ENCODE measurements around the gene OTOF. TPM values are rescaled to one million over a fixed set of nuclear protein-coding genes. Genes with fewer than 3 reads are reported as not detected.

Gene OTOF
- total RNA-seq, 1 donor from 2014 or later: not detected

DNA sequence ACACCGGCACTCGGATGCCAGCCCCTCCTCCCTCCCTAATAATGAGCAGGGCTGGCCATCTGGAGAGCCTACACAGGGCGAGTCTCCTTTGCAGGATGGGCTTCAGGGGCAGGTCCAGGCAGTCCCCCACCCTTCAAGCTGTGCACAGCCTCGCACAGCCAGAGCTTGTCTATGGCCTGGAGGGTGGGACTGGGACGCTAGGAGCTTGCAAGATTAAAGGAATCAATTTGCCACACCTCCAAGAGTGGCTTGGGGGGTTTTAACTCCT, 43.9 kb upstream of the OTOF start:
- TF ChIP-seq, protein P1, sequence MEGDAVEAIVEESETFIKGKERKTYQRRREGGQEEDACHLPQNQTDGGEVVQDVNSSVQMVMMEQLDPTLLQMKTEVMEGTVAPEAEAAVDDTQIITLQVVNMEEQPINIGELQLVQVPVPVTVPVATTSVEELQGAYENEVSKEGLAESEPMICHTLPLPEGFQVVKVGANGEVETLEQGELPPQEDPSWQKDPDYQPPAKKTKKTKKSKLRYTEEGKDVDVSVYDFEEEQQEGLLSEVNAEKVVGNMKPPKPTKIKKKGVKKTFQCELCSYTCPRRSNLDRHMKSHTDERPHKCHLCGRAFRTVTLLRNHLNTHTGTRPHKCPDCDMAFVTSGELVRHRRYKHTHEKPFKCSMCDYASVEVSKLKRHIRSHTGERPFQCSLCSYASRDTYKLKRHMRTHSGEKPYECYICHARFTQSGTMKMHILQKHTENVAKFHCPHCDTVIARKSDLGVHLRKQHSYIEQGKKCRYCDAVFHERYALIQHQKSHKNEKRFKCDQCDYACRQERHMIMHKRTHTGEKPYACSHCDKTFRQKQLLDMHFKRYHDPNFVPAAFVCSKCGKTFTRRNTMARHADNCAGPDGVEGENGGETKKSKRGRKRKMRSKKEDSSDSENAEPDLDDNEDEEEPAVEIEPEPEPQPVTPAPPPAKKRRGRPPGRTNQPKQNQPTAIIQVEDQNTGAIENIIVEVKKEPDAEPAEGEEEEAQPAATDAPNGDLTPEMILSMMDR (IDR thresholded peaks at IDR 0.05; ENCODE audit: insufficient read depth, low read length, poor library complexity, severe bottlenecking): no peak
- no peak for DNase-seq (ENCODE audit: low read depth)
- Histone ChIP-seq H3K4me3 (ENCODE audit: low read depth, low read length) (no peak overlapping the region), H3K27me3 (ENCODE audit: control insufficient read depth, insufficient read depth, low read length) (peaks cover 36% of the 10 kb centered on the region), H3K36me3 (ENCODE audit: control insufficient read depth, insufficient read depth, low read length) (no peaks in the 10 kb centered on the region)

DNA sequence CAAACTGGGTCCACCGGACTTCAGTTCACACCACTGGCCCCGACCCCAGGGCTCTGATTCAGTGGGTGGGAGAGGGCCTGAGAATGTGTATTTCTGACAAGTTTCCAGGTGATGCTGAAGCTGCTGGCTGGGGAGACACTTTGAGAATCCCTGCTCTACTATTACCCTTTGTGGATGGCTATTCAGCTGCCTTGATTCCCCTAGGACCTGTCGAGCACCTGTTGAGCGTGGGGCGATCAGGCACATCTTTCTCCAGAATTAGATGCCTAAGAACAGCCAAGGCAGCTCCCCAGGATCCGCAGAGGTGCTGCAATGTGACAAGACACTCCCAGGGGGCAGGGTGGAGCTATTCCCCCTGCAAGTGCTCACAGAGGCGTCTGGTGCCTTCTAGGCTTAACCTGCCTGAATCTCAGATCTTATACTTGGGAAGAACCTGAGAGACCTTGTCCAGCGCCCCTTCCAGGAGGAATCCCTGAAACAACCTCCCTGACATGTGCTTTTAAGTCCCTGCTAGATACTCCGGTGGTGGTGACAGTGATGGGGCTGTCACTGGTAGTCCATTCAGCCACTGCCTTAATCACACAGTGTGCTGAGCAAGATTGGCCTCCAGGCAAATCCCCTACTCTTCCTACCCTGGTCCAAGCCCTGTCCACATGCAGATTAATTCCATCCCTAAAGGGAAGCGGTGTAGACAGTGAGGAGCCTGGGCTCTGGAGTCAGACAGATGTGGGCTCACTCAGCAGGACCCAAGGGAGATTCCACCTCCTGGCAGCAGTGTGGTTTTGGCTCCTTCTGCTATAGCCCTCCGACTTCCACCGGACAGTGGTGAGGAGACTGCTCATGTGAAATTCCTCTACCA, 43.4 kb upstream of the OTOF start:
- TF ChIP-seq, protein P1 (IDR thresholded peaks at IDR 0.05; ENCODE audit: insufficient read depth, low read length, poor library complexity, severe bottlenecking): peak; percentile 37
- no peaks in the 10 kb centered on the region for H3K36me3 ChIP-seq (ENCODE audit: control insufficient read depth, insufficient read depth, low read length)
- H3K27me3 ChIP-seq (ENCODE audit: control insufficient read depth, insufficient read depth, low read length): peaks cover 38% of the 10 kb centered on the region
- DNase-seq (ENCODE audit: low read depth): no peak
- no peak overlapping the region for H3K4me3 ChIP-seq (ENCODE audit: low read depth, low read length)

DNA sequence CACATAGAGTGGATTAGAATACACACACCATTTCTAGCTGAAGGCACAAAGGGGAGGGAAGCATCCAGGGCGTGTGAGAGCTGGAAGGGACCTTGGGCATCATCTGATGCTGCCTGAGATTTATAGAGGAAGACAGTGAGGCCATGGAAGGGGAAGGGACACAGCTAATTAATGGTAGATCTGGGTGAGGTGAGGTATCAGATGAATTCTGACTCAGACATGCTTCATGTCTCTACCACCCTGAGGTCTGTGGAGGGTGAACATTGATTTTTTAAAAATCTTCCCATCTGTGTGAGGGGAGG, 42.2 kb upstream of the OTOF start:
- no peaks in the 10 kb centered on the region for H3K36me3 ChIP-seq (ENCODE audit: control insufficient read depth, insufficient read depth, low read length)
- DNase-seq (ENCODE audit: low read depth): no peak
- H3K27me3 ChIP-seq (ENCODE audit: control insufficient read depth, insufficient read depth, low read length): peaks cover 38% of the 10 kb centered on the region
- H3K4me3 ChIP-seq (ENCODE audit: low read depth, low read length): no peak overlapping the region
- TF ChIP-seq, protein P1 (IDR thresholded peaks at IDR 0.05; ENCODE audit: insufficient read depth, low read length, poor library complexity, severe bottlenecking): no peak

DNA sequence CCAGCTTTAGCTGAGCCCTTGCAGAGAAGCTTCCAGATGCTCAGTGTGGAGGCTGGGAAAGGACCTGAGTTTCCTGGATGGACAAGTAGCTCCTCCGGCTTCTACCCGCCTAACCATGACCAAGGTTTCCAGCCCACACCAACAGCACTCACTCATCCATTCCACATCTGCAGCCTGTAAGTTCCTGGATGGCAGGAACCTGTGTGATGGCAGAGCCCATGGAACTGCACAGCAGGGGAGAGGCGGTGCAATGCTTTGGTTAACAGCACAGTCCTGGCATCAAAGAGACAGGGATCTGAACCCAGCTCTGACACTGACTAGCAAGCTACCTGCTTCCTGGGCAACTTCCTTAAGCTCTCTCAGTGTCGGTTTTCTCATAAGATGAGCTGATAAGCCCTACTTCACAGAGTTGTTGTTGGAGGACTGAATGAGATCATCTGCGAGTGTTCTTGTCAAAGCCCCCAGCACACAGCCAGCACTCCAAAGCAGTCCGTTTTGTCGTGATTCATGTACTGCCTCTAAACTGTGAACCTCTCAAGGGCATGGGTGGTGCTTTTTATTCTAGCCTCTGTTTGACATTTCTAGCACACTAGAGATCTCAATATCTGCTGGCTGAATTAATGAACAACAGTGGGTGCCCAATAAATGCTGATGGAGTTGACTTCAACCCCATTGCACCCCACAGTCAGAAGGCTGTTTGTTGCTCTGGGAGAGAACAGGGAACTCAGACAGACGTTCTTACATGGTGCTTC, 41.6 kb upstream of the OTOF start:
- DNase-seq (ENCODE audit: low read depth): no peak
- Histone ChIP-seq H3K36me3 (ENCODE audit: control insufficient read depth, insufficient read depth, low read length) (no peaks in the 10 kb centered on the region), H3K4me3 (ENCODE audit: low read depth, low read length) (no peak overlapping the region), H3K27me3 (ENCODE audit: control insufficient read depth, insufficient read depth, low read length) (peaks cover 36% of the 10 kb centered on the region)
- TF ChIP-seq, protein P1 (IDR thresholded peaks at IDR 0.05; ENCODE audit: insufficient read depth, low read length, poor library complexity, severe bottlenecking): no peak

DNA sequence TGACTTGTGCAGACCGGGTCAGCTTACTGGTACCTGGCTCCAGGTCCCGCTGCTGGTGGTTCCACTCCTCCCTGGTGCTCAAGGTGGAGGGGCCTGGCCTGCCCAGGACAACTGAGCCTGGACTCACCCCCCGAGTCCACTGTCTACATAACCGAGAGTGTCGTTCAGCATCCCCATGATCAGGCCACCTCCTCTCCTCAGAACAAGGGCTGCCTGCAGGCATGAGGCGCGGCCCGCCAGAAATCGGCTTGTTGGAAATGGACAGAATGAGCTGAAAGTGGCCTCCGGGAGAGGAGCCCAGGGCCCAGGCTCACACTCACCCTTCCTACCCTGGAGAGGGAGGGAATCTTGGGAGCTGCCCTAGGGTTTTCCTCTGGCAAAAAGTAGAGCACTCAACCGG, 38.9 kb upstream of the OTOF start:
- no peak for DNase-seq (ENCODE audit: low read depth)
- Histone ChIP-seq H3K27me3 (ENCODE audit: control insufficient read depth, insufficient read depth, low read length) (peaks cover 38% of the 10 kb centered on the region), H3K36me3 (ENCODE audit: control insufficient read depth, insufficient read depth, low read length) (no peaks in the 10 kb centered on the region), H3K4me3 (ENCODE audit: low read depth, low read length) (no peak overlapping the region)
- TF ChIP-seq, protein P1 (IDR thresholded peaks at IDR 0.05; ENCODE audit: insufficient read depth, low read length, poor library complexity, severe bottlenecking): no peak

Measured in kidney epithelial cell (primary cell).